ENCODE data around the gene SLC15A5.

SLC15A5 gene

GRCh38 chr12:16183541-16183940 lies 93.9 kb downstream of the SLC15A5 start:
- Histone ChIP-seq H3K4me3 (ENCODE audit: low read length) (no peak overlapping the region), H3K4me1 (ENCODE audit: low read length) (peaks cover 16% of the 10 kb centered on the region), H3K9ac (ENCODE audit: low read length) (no peak overlapping the region), H4K20me1 (ENCODE audit: insufficient read depth, low read length) (no peaks in the 10 kb centered on the region), H3K9me3 (ENCODE audit: insufficient read depth, low read length) (no peaks in the 10 kb centered on the region), H3K27ac (ENCODE audit: low read length) (no peak overlapping the region), H3K79me2 (ENCODE audit: low read length) (no peaks in the 10 kb centered on the region), H3K27me3 (ENCODE audit: low read depth, low read length) (no peaks in the 10 kb centered on the region), H3K36me3 (replicated peaks; ENCODE audit: low read depth, low read length) (no peaks in the 10 kb centered on the region), H3K4me2 (ENCODE audit: low read length) (no peak overlapping the region), H2AFZ (ENCODE audit: low read depth, low read length) (no peak overlapping the region)
- TF ChIP-seq EZH2phosphoT487 (IDR thresholded peaks at IDR 0.05; ENCODE audit: low read depth) (no peak), CTCF (IDR thresholded peaks at IDR 0.05; ENCODE audit: low read depth, low read length) (no peak)

GRCh38 chr12:16175840-16176239 lies 101.6 kb downstream of the SLC15A5 start:
- H4K20me1 ChIP-seq (ENCODE audit: insufficient read depth, low read length): no peaks in the 10 kb centered on the region
- H3K9ac ChIP-seq (ENCODE audit: low read length): no peak overlapping the region
- no peaks in the 10 kb centered on the region for H3K9me3 ChIP-seq (ENCODE audit: insufficient read depth, low read length)
- H3K36me3 ChIP-seq (replicated peaks; ENCODE audit: low read depth, low read length): no peaks in the 10 kb centered on the region
- no peaks in the 10 kb centered on the region for H3K4me1 ChIP-seq (ENCODE audit: low read length)
- no peak overlapping the region for H2AFZ ChIP-seq (ENCODE audit: low read depth, low read length)
- no peak overlapping the region for H3K4me3 ChIP-seq (ENCODE audit: low read length)
- H3K27ac ChIP-seq (ENCODE audit: low read length): no peak overlapping the region
- H3K27me3 ChIP-seq (ENCODE audit: low read depth, low read length): no peaks in the 10 kb centered on the region
- no peak overlapping the region for H3K4me2 ChIP-seq (ENCODE audit: low read length)
- TF ChIP-seq CTCF (IDR thresholded peaks at IDR 0.05; ENCODE audit: low read depth, low read length): no peak
- no peaks in the 10 kb centered on the region for H3K79me2 ChIP-seq (ENCODE audit: low read length)

- H3K4me2 ChIP-seq (ENCODE audit: low read length): no peak overlapping the region
- H3K9ac ChIP-seq (ENCODE audit: low read length): no peak overlapping the region
- no peaks in the 10 kb centered on the region for H3K79me2 ChIP-seq (ENCODE audit: low read length)
- H3K27ac ChIP-seq (ENCODE audit: low read length): no peak overlapping the region
- no peaks in the 10 kb centered on the region for H3K9me3 ChIP-seq (ENCODE audit: insufficient read depth, low read length)
- H3K4me1 ChIP-seq (ENCODE audit: low read length): no peaks in the 10 kb centered on the region
- TF ChIP-seq EZH2phosphoT487 (IDR thresholded peaks at IDR 0.05; ENCODE audit: low read depth) (no peak), CTCF (IDR thresholded peaks at IDR 0.05; ENCODE audit: low read depth, low read length) (no peak)
- H3K4me3 ChIP-seq (ENCODE audit: low read length): no peak overlapping the region
- H3K27me3 ChIP-seq (ENCODE audit: low read depth, low read length): no peaks in the 10 kb centered on the region
- no peaks in the 10 kb centered on the region for H4K20me1 ChIP-seq (ENCODE audit: insufficient read depth, low read length)
- no peak overlapping the region for H2AFZ ChIP-seq (ENCODE audit: low read depth, low read length)
- H3K36me3 ChIP-seq (replicated peaks; ENCODE audit: low read depth, low read length): no peaks in the 10 kb centered on the region
These were observed 103.2 kb downstream of the SLC15A5 start for GRCh38 chr12:16174282-16174681.

GRCh38 chr12:16171348-16171747 lies 106.1 kb downstream of the SLC15A5 start:
- no peak overlapping the region for H2AFZ ChIP-seq (ENCODE audit: low read depth, low read length)
- no peak overlapping the region for H3K4me2 ChIP-seq (ENCODE audit: low read length)
- TF ChIP-seq EZH2phosphoT487 (IDR thresholded peaks at IDR 0.05; ENCODE audit: low read depth): no peak
- TF ChIP-seq CTCF (IDR thresholded peaks at IDR 0.05; ENCODE audit: low read depth, low read length): no peak
- H3K79me2 ChIP-seq (ENCODE audit: low read length): no peaks in the 10 kb centered on the region
- no peak overlapping the region for H3K9ac ChIP-seq (ENCODE audit: low read length)
- H4K20me1 ChIP-seq (ENCODE audit: insufficient read depth, low read length): no peaks in the 10 kb centered on the region
- H3K36me3 ChIP-seq (replicated peaks; ENCODE audit: low read depth, low read length): no peaks in the 10 kb centered on the region
- H3K27me3 ChIP-seq (ENCODE audit: low read depth, low read length): no peaks in the 10 kb centered on the region
- no peak overlapping the region for H3K27ac ChIP-seq (ENCODE audit: low read length)
- H3K4me1 ChIP-seq (ENCODE audit: low read length): no peaks in the 10 kb centered on the region
- no peak overlapping the region for H3K4me3 ChIP-seq (ENCODE audit: low read length)
- no peaks in the 10 kb centered on the region for H3K9me3 ChIP-seq (ENCODE audit: insufficient read depth, low read length)
